ENCODE measurements around the gene PTPRG.

- TF ChIP-seq, protein P1, sequence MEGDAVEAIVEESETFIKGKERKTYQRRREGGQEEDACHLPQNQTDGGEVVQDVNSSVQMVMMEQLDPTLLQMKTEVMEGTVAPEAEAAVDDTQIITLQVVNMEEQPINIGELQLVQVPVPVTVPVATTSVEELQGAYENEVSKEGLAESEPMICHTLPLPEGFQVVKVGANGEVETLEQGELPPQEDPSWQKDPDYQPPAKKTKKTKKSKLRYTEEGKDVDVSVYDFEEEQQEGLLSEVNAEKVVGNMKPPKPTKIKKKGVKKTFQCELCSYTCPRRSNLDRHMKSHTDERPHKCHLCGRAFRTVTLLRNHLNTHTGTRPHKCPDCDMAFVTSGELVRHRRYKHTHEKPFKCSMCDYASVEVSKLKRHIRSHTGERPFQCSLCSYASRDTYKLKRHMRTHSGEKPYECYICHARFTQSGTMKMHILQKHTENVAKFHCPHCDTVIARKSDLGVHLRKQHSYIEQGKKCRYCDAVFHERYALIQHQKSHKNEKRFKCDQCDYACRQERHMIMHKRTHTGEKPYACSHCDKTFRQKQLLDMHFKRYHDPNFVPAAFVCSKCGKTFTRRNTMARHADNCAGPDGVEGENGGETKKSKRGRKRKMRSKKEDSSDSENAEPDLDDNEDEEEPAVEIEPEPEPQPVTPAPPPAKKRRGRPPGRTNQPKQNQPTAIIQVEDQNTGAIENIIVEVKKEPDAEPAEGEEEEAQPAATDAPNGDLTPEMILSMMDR (IDR thresholded peaks at IDR 0.05 in 4 of 5, conservative IDR thresholded peaks at IDR 0.05 in 1 of 5): no peak
- TF ChIP-seq POLR2A (IDR thresholded peaks at IDR 0.05): no peak
Observed at GRCh38 chr3:61624300-61624699, 62.9 kb downstream of the PTPRG start.
